ENCODE measurements around the gene MACROD2. TPM values are rescaled to one million over a fixed set of nuclear protein-coding genes. Genes with fewer than 3 reads are reported as not detected.

Gene MACROD2
- total RNA-seq, 4 donors from 2014 or later = 4.0 to 14.1 (median 10.4) TPM

- 94 to 100% methylated on average over 1 of the region's 1 CpG for WGBS, 2 donors
- no peak overlapping the region for H3K4me3 ChIP-seq
These were observed 1697.3 kb downstream of the MACROD2 start for GRCh38 chr20:15692570-15692969.

GRCh38 chr20:15699431-15700146, 1704.3 kb downstream of the MACROD2 start:
- Histone ChIP-seq H3K27ac (no peak overlapping the region), H3K9me3 (peaks cover 0 to 11% (median 0%) of the 10 kb centered on the region in 4 donors), H3K36me3 (no peaks in the 10 kb centered on the region), H3K4me3 (no peak overlapping the region), H3K4me1 (no peaks in the 10 kb centered on the region), H3K27me3 (no peaks in the 10 kb centered on the region)
- TF ChIP-seq CTCF (IDR thresholded peaks at IDR 0.05) (no peak), POLR2A (IDR thresholded peaks at IDR 0.05) (no peak), EP300 (IDR thresholded peaks at IDR 0.05) (no peak)
- 81 to 82% methylated on average over 12 to 15 of the region's 15 CpGs for WGBS, 2 donors
- no peak for DNase-seq (ENCODE audit: low spot score in 2 of 2)

More at GRCh38 chr20:15692570-15692969, 1697.3 kb downstream of the MACROD2 start:
- Histone ChIP-seq H3K27me3 (no peaks in the 10 kb centered on the region), H3K4me1 (no peaks in the 10 kb centered on the region), H3K27ac (no peak overlapping the region), H3K36me3 (no peaks in the 10 kb centered on the region), H3K9me3 (peaks cover 0 to 11% (median 0%) of the 10 kb centered on the region in 4 donors)
- no peak for TF ChIP-seq POLR2A (IDR thresholded peaks at IDR 0.05)
- TF ChIP-seq EP300 (IDR thresholded peaks at IDR 0.05) = no peak
- no peak for TF ChIP-seq CTCF (IDR thresholded peaks at IDR 0.05)
- DNase-seq (ENCODE audit: low spot score in 2 of 2) = no peak

GRCh38 chr20:15700147-15700765, 1704.9 kb downstream of the MACROD2 start:
- Histone ChIP-seq H3K36me3 (no peaks in the 10 kb centered on the region), H3K27ac (no peak overlapping the region), H3K27me3 (no peaks in the 10 kb centered on the region), H3K9me3 (peaks cover 0 to 5% (median 0%) of the 10 kb centered on the region in 4 donors), H3K4me3 (no peak overlapping the region), H3K4me1 (no peaks in the 10 kb centered on the region)
- 61 to 65% methylated on average over 15 to 16 of the region's 16 CpGs for WGBS, 2 donors
- DNase-seq (ENCODE audit: low spot score in 2 of 2) = no peak
- TF ChIP-seq CTCF (IDR thresholded peaks at IDR 0.05) = no peak
- no peak for TF ChIP-seq EP300 (IDR thresholded peaks at IDR 0.05)

GRCh38 chr20:15702161-15702560, 1706.8 kb downstream of the MACROD2 start:
- WGBS, 2 donors = 58 to 64% methylated on average over 2 of the region's 2 CpGs

More at GRCh38 chr20:15702161-15702560, 1706.8 kb downstream of the MACROD2 start:
- TF ChIP-seq CTCF (IDR thresholded peaks at IDR 0.05) (no peak), EP300 (IDR thresholded peaks at IDR 0.05) (no peak), POLR2A (IDR thresholded peaks at IDR 0.05) (no peak)
- no peaks in the 10 kb centered on the region for H3K4me1 ChIP-seq
- no peak for DNase-seq (ENCODE audit: low spot score in 2 of 2)
- H3K27me3 ChIP-seq = no peaks in the 10 kb centered on the region
- H3K36me3 ChIP-seq = no peaks in the 10 kb centered on the region
- H3K9me3 ChIP-seq = no peaks in the 10 kb centered on the region
- no peak overlapping the region for H3K4me3 ChIP-seq
- no peak overlapping the region for H3K27ac ChIP-seq

Data from tibial nerve (tissue), 4 donors.